Gastroesophageal sphincter (tissue), 4 donors: ENCODE data around the gene SOCS3. TPM values are rescaled to one million over a fixed set of nuclear protein-coding genes. Genes with fewer than 3 reads are reported as not detected.

Experiments used
- ATAC-seq: fragments of 150-250 bp; one replicate; pipeline ENCODE4 v1.9.1; 2016; ENCODE audit warnings: mild to moderate bottlenecking, moderate library complexity
- H3K27ac ChIP-seq, 4 donors: fragments of 200-600 bp; sonication (generic) in 3 of 4; 1 replicate in 3 of 4; 2 replicates in 1 of 4; pipeline ENCODE4 v1.5.1; 2016 to 2019
- H3K27me3 ChIP-seq: fragments of 200-600 bp; sonication (generic); one replicate; pipeline ENCODE4 v1.5.1; 2019
- H3K36me3 ChIP-seq, 2 donors: fragments of 200-600 bp; sonication (generic); one replicate each; pipeline ENCODE4 v1.5.1; 2019; ENCODE audit warnings: control low read depth in 1 of 2
- H3K4me1 ChIP-seq, 3 donors: fragments of 200-600 bp; sonication (generic); 1 replicate in 2 of 3; 2 replicates in 1 of 3; pipeline ENCODE4 v1.5.1; 2016 to 2019; ENCODE audit warnings: control low read depth in 2 of 3
- H3K4me3 ChIP-seq, 2 donors: fragments of 200-600 bp; sonication (generic); one replicate each; pipeline ENCODE4 v1.5.1; 2019; ENCODE audit warnings: mild to moderate bottlenecking in 1 of 2, moderate library complexity in 1 of 2
- H3K9me3 ChIP-seq, 3 donors: fragments of 200-600 bp; sonication (generic); one replicate each; pipeline ENCODE4 v1.5.1; 2017 to 2019; ENCODE audit warnings: control low read depth in 2 of 3
- CTCF ChIP-seq, 4 experiments: fragments of 200-600 bp in 2 of 4; fragments of 450-650 bp in 2 of 4; sonication (generic) in 1 of 4; IDR thresholded peaks; one replicate each; pipeline ENCODE4 v1.5.1; 2017 to 2019; ENCODE audit warnings: antibody characterized with exemption in 4 of 4, mild to moderate bottlenecking in 2 of 4, moderate library complexity in 2 of 4
- EP300 ChIP-seq: sonication (generic); formaldehyde crosslinking; IDR thresholded peaks from one replicate; pipeline ENCODE4 v1.6.1; 2017; ENCODE audit warnings: antibody characterized with exemption, mild to moderate bottlenecking
- POLR2A ChIP-seq, 2 donors: fragments of 450-650 bp; IDR thresholded peaks; one replicate each; pipeline ENCODE4 v1.6.1; 2017; ENCODE audit warnings: antibody characterized with exemption in 2 of 2, mild to moderate bottlenecking in 2 of 2, moderate library complexity in 1 of 2
- POLR2AphosphoS5 ChIP-seq: sonication (generic); formaldehyde crosslinking; IDR thresholded peaks from one replicate; pipeline ENCODE4 v1.6.1; 2017; ENCODE audit warnings: antibody characterized with exemption
- WGBS, 2 donors: methylation state at CpG; one replicate each; pipeline ENCODE4 v1.1.5; 2018; ENCODE audit warnings: low coverage in 1 of 2; 5-methylcytosine and 5-hydroxymethylcytosine counted together
- total RNA-seq, 4 donors: library from RNA; depleted of rRNA; stranded (reverse); fragments of >200 nt; gene quantifications; one replicate each; pipeline ENCODE4 v1.1.0, GENCODE V29; 2016

Gene SOCS3
- total RNA-seq, 4 donors from 2014 or later: 11.5 to 423 (median 38.2) TPM

DNA sequence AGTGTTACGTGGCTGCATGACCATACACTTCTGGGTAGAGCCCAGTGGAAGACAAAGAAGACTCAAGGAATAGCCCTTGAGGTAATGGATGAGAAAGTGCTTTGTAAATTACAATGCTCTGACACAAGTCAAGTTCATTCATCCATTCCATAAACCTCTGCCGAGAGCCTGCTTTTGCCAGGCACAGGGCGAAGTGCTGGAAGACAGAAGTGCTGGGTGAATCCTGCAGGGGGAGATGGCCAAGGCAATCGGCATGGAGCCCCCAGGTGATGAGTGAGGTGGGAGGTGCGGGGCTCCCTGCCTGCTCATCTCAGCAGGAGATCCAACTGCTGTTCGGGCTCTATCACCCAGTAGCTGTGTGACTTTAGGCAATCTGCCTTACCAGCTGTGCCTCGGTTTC lies 2.8 kb upstream of the SOCS3 start:
- Histone ChIP-seq H3K9me3 (no peaks in the 10 kb centered on the region), H3K36me3 (peaks cover 0 to 10% of the 10 kb centered on the region in 2 donors), H3K27me3 (no peaks in the 10 kb centered on the region), H3K4me3 (no peak overlapping the region), H3K4me1 (peaks cover 0 to 48% (median 27%) of the 10 kb centered on the region in 3 donors), H3K27ac (no peak overlapping the region)
- ATAC-seq: no peak
- TF ChIP-seq POLR2A (IDR thresholded peaks at IDR 0.05) (no peak), CTCF (IDR thresholded peaks at IDR 0.05) (peak in 1 of 4 experiments; percentile 17)
- WGBS, 2 donors: 67% methylated on average over 2 to 3 of the region's 7 CpGs

- Histone ChIP-seq H3K9me3 (no peaks in the 10 kb centered on the region), H3K4me3 (no peak overlapping the region), H3K27me3 (no peaks in the 10 kb centered on the region), H3K4me1 (peaks cover 2 to 52% (median 31%) of the 10 kb centered on the region in 3 donors), H3K27ac (no peak overlapping the region), H3K36me3 (peaks cover 0 to 14% of the 10 kb centered on the region in 2 donors)
- ATAC-seq: no peak
- TF ChIP-seq CTCF (IDR thresholded peaks at IDR 0.05) (no peak), EP300 (no peak), POLR2A (IDR thresholded peaks at IDR 0.05) (no peak), POLR2AphosphoS5 (no peak)
- WGBS, 2 donors: 83 to 100% methylated on average over 1 of the region's 5 CpGs
Observed at GRCh38 chr17:78362232-78362631, 2.4 kb upstream of the SOCS3 start.

- H3K4me3 ChIP-seq: no peak overlapping the region
- no peaks in the 10 kb centered on the region for H3K9me3 ChIP-seq
- H3K27me3 ChIP-seq: no peaks in the 10 kb centered on the region
- peak overlapping the region in 3 of 4 donors; percentile 87 to 96 (median 94) for H3K27ac ChIP-seq
- H3K36me3 ChIP-seq: peaks cover 0 to 21% of the 10 kb centered on the region in 2 donors
- ATAC-seq: no peak
- 49 to 80% methylated on average over 1 to 2 of the region's 12 CpGs for WGBS, 2 donors
- no peak for TF ChIP-seq POLR2A (IDR thresholded peaks at IDR 0.05)
- TF ChIP-seq EP300: no peak
- no peak for TF ChIP-seq CTCF (IDR thresholded peaks at IDR 0.05)
- no peak for TF ChIP-seq POLR2AphosphoS5
- peaks cover 5 to 54% (median 32%) of the 10 kb centered on the region in 3 donors for H3K4me1 ChIP-seq
Observed at GRCh38 chr17:78361225-78361701, 1.4 kb upstream of the SOCS3 start.

DNA sequence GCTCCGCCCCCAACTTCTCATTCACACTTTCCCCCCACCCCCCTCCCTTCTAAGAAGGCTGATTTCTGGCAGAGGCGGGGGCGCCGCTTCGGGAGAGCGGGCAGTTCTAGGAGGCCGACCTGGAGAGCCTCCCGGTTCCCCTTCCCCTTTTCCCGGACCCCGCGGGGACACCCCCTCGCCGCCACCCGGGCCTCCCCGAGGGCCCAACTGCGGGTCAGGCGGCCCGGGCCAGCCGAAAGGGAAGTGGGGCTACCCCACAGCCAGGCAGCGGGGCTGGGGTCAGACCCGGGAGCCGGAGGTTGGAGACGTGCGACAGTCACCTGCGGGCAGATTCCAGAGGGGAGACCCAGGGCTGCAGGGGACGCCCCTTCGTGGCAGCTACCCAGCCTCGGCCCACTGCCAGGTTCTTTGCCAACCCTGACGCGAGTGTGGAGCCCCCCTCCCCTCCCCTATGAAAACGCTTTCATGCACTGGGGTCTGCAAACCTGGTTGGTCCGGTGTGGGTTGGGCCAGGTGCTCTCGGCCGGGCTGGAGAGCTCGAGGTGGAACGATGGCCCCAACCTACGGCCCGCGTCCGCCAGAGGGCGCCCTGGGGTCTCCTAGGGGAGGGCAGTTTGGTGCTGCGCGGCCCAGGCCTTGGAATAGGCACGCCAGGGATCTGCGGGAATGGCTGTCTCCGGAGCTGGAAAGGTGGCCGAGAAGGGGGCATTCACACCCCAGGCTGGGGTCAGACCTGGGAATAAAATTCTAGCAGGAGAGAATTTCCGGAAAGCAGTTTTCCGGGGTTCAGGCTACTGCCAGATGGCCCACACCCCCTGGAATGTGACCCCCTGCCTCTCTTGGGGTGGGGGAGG lies 721 bp upstream of the SOCS3 start:
- H3K36me3 ChIP-seq: peaks cover 0 to 26% of the 10 kb centered on the region in 2 donors
- H3K4me1 ChIP-seq: peaks cover 8 to 54% (median 33%) of the 10 kb centered on the region in 3 donors
- H3K9me3 ChIP-seq: no peaks in the 10 kb centered on the region
- no peaks in the 10 kb centered on the region for H3K27me3 ChIP-seq
- peak; percentile 71 for ATAC-seq
- no peak for TF ChIP-seq EP300
- TF ChIP-seq POLR2A (IDR thresholded peaks at IDR 0.05): no peak
- TF ChIP-seq POLR2AphosphoS5: peak; percentile 63
- TF ChIP-seq CTCF (IDR thresholded peaks at IDR 0.05): peak in 3 of 4 experiments; percentile 94 to 98 (median 96)
- H3K4me3 ChIP-seq: peak overlapping the region; percentile 49 to 57
- no CpG with 5 or more reads among the region's 49 CpGs for WGBS, 2 donors
- H3K27ac ChIP-seq: peak overlapping the region; percentile 87 to 96 (median 92)
